H9 (cell line): ENCODE measurements around the gene ZMAT5. TPM values are rescaled to one million over a fixed set of nuclear protein-coding genes. Genes with fewer than 3 reads are reported as not detected.
A peak's percentile ranks its signal among the peaks of the same experiment; 100 is the strongest.

ENCODE experiments used
- DNase-seq: peaks from one replicate; pipeline ENCODE4 v3.0.0-alpha.2; 2017
- H2AFZ ChIP-seq: one replicate; pipeline ENCODE4 v1.6.1; 2013; ENCODE audit warnings: mild to moderate bottlenecking, low read length, control low read depth, moderate library complexity
- H2AK5ac ChIP-seq: 2 replicates; pipeline ENCODE4 v1.6.1; 2013; ENCODE audit warnings: low read length, control low read depth, mixed read lengths; ENCODE audit not compliant: insufficient read length
- H2BK120ac ChIP-seq: one replicate; pipeline ENCODE4 v1.6.1; 2013; ENCODE audit warnings: low read depth, mild to moderate bottlenecking, low read length, control low read depth, inconsistent platforms; ENCODE audit not compliant: poor library complexity, severe bottlenecking
- H2BK12ac ChIP-seq: 2 replicates; pipeline ENCODE4 v1.6.1; 2013; ENCODE audit warnings: low read length, control low read depth, mixed read lengths, low read depth; ENCODE audit not compliant: insufficient read length
- H2BK15ac ChIP-seq: 2 replicates; pipeline ENCODE4 v1.6.1; 2013; ENCODE audit warnings: low read depth, low read length, control low read depth
- H2BK20ac ChIP-seq: one replicate; pipeline ENCODE4 v1.6.1; 2013; ENCODE audit warnings: low read depth, mild to moderate bottlenecking, low read length, control low read depth, inconsistent platforms; ENCODE audit not compliant: poor library complexity, severe bottlenecking
- H2BK5ac ChIP-seq: 2 replicates; pipeline ENCODE4 v1.6.1; 2013; ENCODE audit warnings: low read length, control low read depth, mixed read lengths; ENCODE audit not compliant: insufficient read length
- H3K14ac ChIP-seq: 2 replicates; pipeline ENCODE4 v1.6.1; 2013; ENCODE audit warnings: low read length, control low read depth; ENCODE audit not compliant: insufficient read depth
- H3K18ac ChIP-seq: 2 replicates; pipeline ENCODE4 v1.6.1; 2013; ENCODE audit warnings: low read depth, mild to moderate bottlenecking, mixed read lengths, low read length, control low read depth; ENCODE audit not compliant: insufficient read length
- H3K23ac ChIP-seq: 2 replicates; pipeline ENCODE4 v1.6.1; 2013; ENCODE audit warnings: low read length, control low read depth, mixed read lengths, low read depth; ENCODE audit not compliant: insufficient read length
- H3K23me2 ChIP-seq: 2 replicates; pipeline ENCODE4 v1.6.1; 2013; ENCODE audit warnings: low read depth, mild to moderate bottlenecking, mixed read lengths, low read length, control low read depth; ENCODE audit not compliant: insufficient read length, poor library complexity, severe bottlenecking
- H3K27ac ChIP-seq: 2 replicates; pipeline ENCODE4 v1.5.1; 2013; ENCODE audit warnings: low read length, control low read depth, mixed read lengths, low read depth; ENCODE audit not compliant: insufficient read length
- H3K27me3 ChIP-seq: 2 replicates; pipeline ENCODE4 v1.6.1; 2013; ENCODE audit warnings: low read length, control low read depth, inconsistent platforms; ENCODE audit not compliant: insufficient read depth
- H3K4ac ChIP-seq: 2 replicates; pipeline ENCODE4 v1.6.1; 2013; ENCODE audit warnings: low read depth, mild to moderate bottlenecking, control low read depth, inconsistent platforms, low read length, moderate library complexity
- H3K4me1 ChIP-seq: 2 replicates; pipeline ENCODE4 v1.6.1; 2013; ENCODE audit warnings: low read length, control low read depth, inconsistent platforms; ENCODE audit not compliant: insufficient read depth
- H3K4me2 ChIP-seq: 2 replicates; pipeline ENCODE4 v1.6.1; 2013; ENCODE audit warnings: low read length, control low read depth, mixed read lengths; ENCODE audit not compliant: insufficient read length, insufficient read depth
- H3K56ac ChIP-seq: 2 replicates; pipeline ENCODE4 v1.6.1; 2013; ENCODE audit warnings: low read depth, mild to moderate bottlenecking, mixed read lengths, low read length, control low read depth; ENCODE audit not compliant: insufficient read length
- H3K79me1 ChIP-seq: 2 replicates; pipeline ENCODE4 v1.6.1; 2013; ENCODE audit warnings: low read depth, mild to moderate bottlenecking, moderate library complexity, low read length, control low read depth, inconsistent platforms; ENCODE audit not compliant: insufficient read depth, poor library complexity, severe bottlenecking
- H3K79me2 ChIP-seq: 2 replicates; pipeline ENCODE4 v1.6.1; 2013; ENCODE audit warnings: low read length, control low read depth, inconsistent platforms; ENCODE audit not compliant: insufficient read depth
- H3K9ac ChIP-seq: 2 replicates; pipeline ENCODE4 v1.6.1; 2013; ENCODE audit warnings: low read length, control low read depth, mixed read lengths; ENCODE audit not compliant: insufficient read length; ENCODE audit errors: extremely low read depth
- H3K9me3 ChIP-seq: one replicate; pipeline ENCODE4 v1.6.1; 2013; ENCODE audit warnings: low read depth, low read length, inconsistent platforms; ENCODE audit not compliant: control insufficient read depth
- H3T11ph ChIP-seq: one replicate; pipeline ENCODE4 v1.6.1; 2013; ENCODE audit warnings: mild to moderate bottlenecking, low read length, control low read depth, inconsistent platforms
- H4K20me1 ChIP-seq: one replicate; pipeline ENCODE4 v1.6.1; 2013; ENCODE audit not compliant: control insufficient read depth, insufficient read length, insufficient read depth
- H4K5ac ChIP-seq: 2 replicates; pipeline ENCODE4 v1.6.1; 2013; ENCODE audit warnings: low read depth, mild to moderate bottlenecking, mixed read lengths, low read length, control low read depth; ENCODE audit not compliant: insufficient read length
- H4K8ac ChIP-seq: replicated peaks from 2 replicates; pipeline ENCODE4 v1.6.1; 2013; ENCODE audit warnings: low read length, control low read depth, mixed read lengths, low read depth; ENCODE audit not compliant: insufficient read length
- H4K91ac ChIP-seq: 2 replicates; pipeline ENCODE4 v1.6.1; 2013; ENCODE audit warnings: low read depth, mild to moderate bottlenecking, moderate library complexity, mixed read lengths, low read length, control low read depth; ENCODE audit not compliant: insufficient read length
- H3K27ac Mint-ChIP-seq, 3 experiments: 2 replicates in 2 of 3; 3 replicates in 1 of 3; pipeline ENCODE4 v1.8.0; 2020 to 2021; ENCODE audit warnings: mixed read lengths in 3 of 3, mild to moderate bottlenecking in 1 of 3, moderate library complexity in 1 of 3
- H3K27me3 Mint-ChIP-seq: 2 replicates; pipeline ENCODE4 v1.8.0; 2021; ENCODE audit warnings: low read depth, mild to moderate bottlenecking, moderate library complexity, mixed read lengths
- H3K36me3 Mint-ChIP-seq, 3 experiments: 2 replicates in 2 of 3; 3 replicates in 1 of 3; pipeline ENCODE4 v1.8.0; 2020 to 2021; ENCODE audit warnings: low read depth in 3 of 3, mixed read lengths in 3 of 3; ENCODE audit not compliant: insufficient read depth in 1 of 3
- H3K4me1 Mint-ChIP-seq, 2 experiments: 2 replicates each; pipeline ENCODE4 v1.8.0; 2020; ENCODE audit warnings: mixed read lengths in 2 of 2
- H3K4me3 Mint-ChIP-seq, 2 experiments: 2 replicates in 1 of 2; 3 replicates in 1 of 2; pipeline ENCODE4 v1.8.0; 2020 to 2021; ENCODE audit warnings: mild to moderate bottlenecking in 2 of 2, mixed read lengths in 2 of 2, moderate library complexity in 1 of 2
- H3K9me3 Mint-ChIP-seq, 2 experiments: 2 replicates in 1 of 2; 3 replicates in 1 of 2; pipeline ENCODE4 v1.8.0; 2020; ENCODE audit warnings: mild to moderate bottlenecking in 2 of 2, mixed read lengths in 2 of 2, moderate library complexity in 1 of 2
- CTCF ChIP-seq: fragments of 200-600 bp; sonication (generic); conservative IDR thresholded peaks from 3 replicates; pipeline ENCODE4 v1.8.0; 2021; ENCODE audit warnings: antibody characterized with exemption, mild to moderate bottlenecking
- WGBS: extraction: QIAGEN DNeasy Blood & Tissue Kit; methylation state at CpG from one replicate; pipeline ENCODE4 v1.1.7; 2013; ENCODE audit warnings: missing lambda C conversion rate, low lambda C conversion rate, mixed read lengths; ENCODE audit not compliant: insufficient read length; ENCODE audit errors: extremely low coverage; 5-methylcytosine and 5-hydroxymethylcytosine counted together
- total RNA-seq: library from RNA; stranded (reverse); gene quantifications from 2 replicates; pipeline ENCODE4 v1.2.1, GENCODE V29; 2021

ZMAT5 gene
- total RNA-seq, 1 experiment from 2014 or later, result 13.9 TPM

- H3K4me2 ChIP-seq, result no peak overlapping the region
- Mint-ChIP-seq H3K4me1 (peaks cover 41 to 60% of the 10 kb centered on the region in 2 experiments), H3K36me3 (peaks cover 0 to 3% (median 0%) of the 10 kb centered on the region in 3 experiments; a peak in 2 of 7 replicates), H3K27ac (no peak overlapping the region), H3K9me3 (no peaks in the 10 kb centered on the region), H3K4me3 (no peak overlapping the region), H3K27me3 (peaks cover 70% of the 10 kb centered on the region)
- no peaks in the 10 kb centered on the region for H4K20me1 ChIP-seq
- H2BK20ac ChIP-seq, result no peak overlapping the region
- H2AK5ac ChIP-seq, result no peak overlapping the region
- H3K4ac ChIP-seq, result no peak overlapping the region
- no peaks in the 10 kb centered on the region for H3K9me3 ChIP-seq
- H3T11ph ChIP-seq, result no peak overlapping the region
- H3K27me3 ChIP-seq, result no peaks in the 10 kb centered on the region; the same call in 1 of the 2 replicates
- no peak overlapping the region for H3K27ac ChIP-seq
- no peak overlapping the region for H2BK15ac ChIP-seq
- no peak overlapping the region for H4K5ac ChIP-seq
- no peak overlapping the region for H3K14ac ChIP-seq
- H2BK12ac ChIP-seq, result no peak overlapping the region
- H3K79me2 ChIP-seq, result no peaks in the 10 kb centered on the region
- TF ChIP-seq CTCF, result peak; percentile 58
- no peak overlapping the region for H2AFZ ChIP-seq
- no peak overlapping the region for H4K91ac ChIP-seq
- H3K9ac ChIP-seq, result no peak overlapping the region
- H3K18ac ChIP-seq, result no peak overlapping the region
- no peaks in the 10 kb centered on the region for H3K79me1 ChIP-seq
- H2BK5ac ChIP-seq, result no peak overlapping the region
- H3K56ac ChIP-seq, result no peak overlapping the region
- no CpG with 5 or more reads among the region's 14 CpGs for WGBS
- H3K23ac ChIP-seq, result no peak overlapping the region
- peaks cover 9% of the 10 kb centered on the region for H3K23me2 ChIP-seq
- H4K8ac ChIP-seq, result no peak overlapping the region
- peak; percentile 72 for DNase-seq
- no peak overlapping the region for H2BK120ac ChIP-seq
- H3K4me1 ChIP-seq, result peaks cover 6% of the 10 kb centered on the region; the same call in 1 of the 2 replicates
Measured at GRCh38 chr22:29701155-29701999, 65.4 kb downstream of the ZMAT5 start.
